ENCODE measurements around the gene WFDC9. TPM values are rescaled to one million over a fixed set of nuclear protein-coding genes. Genes with fewer than 3 reads are reported as not detected.
A peak's percentile ranks its signal among the peaks of the same experiment; 100 is the strongest.

WFDC9 gene
- total RNA-seq, 1 experiment from 2014 or later: not detected

GRCh38 chr20:45581702-45582101, 49.4 kb downstream of the WFDC9 start:
- Histone ChIP-seq H3K18ac (ENCODE audit: insufficient read length, low read depth, low read length) (no peak overlapping the region), H2BK15ac (ENCODE audit: low read depth, low read length) (no peak overlapping the region), H3K9ac (ENCODE audit: extremely low read depth, insufficient read length, low read length) (no peak overlapping the region), H3K79me1 (ENCODE audit: insufficient read depth, low read depth, low read length, poor library complexity, severe bottlenecking) (no peaks in the 10 kb centered on the region), H3K27ac (ENCODE audit: insufficient read length, low read depth, low read length) (no peak overlapping the region), H2BK20ac (ENCODE audit: low read depth, low read length, poor library complexity, severe bottlenecking) (no peak overlapping the region), H2BK120ac (ENCODE audit: low read depth, low read length, poor library complexity, severe bottlenecking) (no peak overlapping the region), H2BK5ac (ENCODE audit: insufficient read length, low read length) (no peak overlapping the region), H4K20me1 (ENCODE audit: control insufficient read depth, insufficient read depth, insufficient read length) (no peaks in the 10 kb centered on the region), H4K5ac (ENCODE audit: insufficient read length, low read depth, low read length) (no peak overlapping the region), H2AFZ (ENCODE audit: low read length) (no peak overlapping the region), H3K56ac (ENCODE audit: insufficient read length, low read depth, low read length) (no peak overlapping the region), H3K14ac (ENCODE audit: insufficient read depth, low read length) (no peak overlapping the region), H2BK12ac (ENCODE audit: insufficient read length, low read depth, low read length) (no peak overlapping the region), H3K9me3 (ENCODE audit: control insufficient read depth, low read depth, low read length) (no peaks in the 10 kb centered on the region), H3K27me3 (ENCODE audit: insufficient read depth, low read length) (no peaks in the 10 kb centered on the region), H3K4ac (ENCODE audit: low read depth, low read length) (no peak overlapping the region), H4K8ac (replicated peaks; ENCODE audit: insufficient read length, low read depth, low read length) (no peak overlapping the region), H3K4me1 (ENCODE audit: insufficient read depth, low read length) (peaks cover 10% of the 10 kb centered on the region; the same call in 1 of the 2 replicates), H3K4me2 (ENCODE audit: insufficient read depth, insufficient read length, low read length) (no peak overlapping the region), H3K79me2 (ENCODE audit: insufficient read depth, low read length) (no peaks in the 10 kb centered on the region), H3T11ph (ENCODE audit: low read length) (no peak overlapping the region), H3K23me2 (ENCODE audit: insufficient read length, low read depth, low read length, poor library complexity, severe bottlenecking) (no peaks in the 10 kb centered on the region), H3K23ac (ENCODE audit: insufficient read length, low read depth, low read length) (no peak overlapping the region), H2AK5ac (ENCODE audit: insufficient read length, low read length) (no peak overlapping the region), H4K91ac (ENCODE audit: insufficient read length, low read depth, low read length) (no peak overlapping the region)
- H3K27ac Mint-ChIP-seq: peak overlapping the region in 1 of 3 experiments; percentile 80; a peak in 1 of 7 replicates
- no peak for TF ChIP-seq CTCF (conservative IDR thresholded peaks at IDR 0.05)
- peaks cover 2% of the 10 kb centered on the region; the same call in 1 of the 2 replicates for H3K27me3 Mint-ChIP-seq (ENCODE audit: low read depth)
- H3K9me3 Mint-ChIP-seq: no peaks in the 10 kb centered on the region
- DNase-seq: no peak
- H3K4me3 Mint-ChIP-seq: no peak overlapping the region
- H3K4me1 Mint-ChIP-seq: peaks cover 26 to 32% of the 10 kb centered on the region in 2 experiments
- no peaks in the 10 kb centered on the region for H3K36me3 Mint-ChIP-seq (ENCODE audit: insufficient read depth in 1 of 3, low read depth in 3 of 3)
